HT-29 (cell line): ENCODE results near the gene ITGB2. TPM values are rescaled to one million over a fixed set of nuclear protein-coding genes. Genes with fewer than 3 reads are reported as not detected.

ENCODE experiments used
- DNase-seq: peaks from one replicate; pipeline ENCODE4 v3.0.0-alpha.2; 2015; ENCODE audit warnings: low spot score
- total RNA-seq: library from RNA; depleted of rRNA; stranded (reverse); fragments of >200 nt; shearing (Covaris generic); gene quantifications from 2 replicates; pipeline ENCODE4 v1.2.3, GENCODE V29; 2014

The ITGB2 gene
- total RNA-seq, 1 experiment from 2014 or later = not detected

DNA sequence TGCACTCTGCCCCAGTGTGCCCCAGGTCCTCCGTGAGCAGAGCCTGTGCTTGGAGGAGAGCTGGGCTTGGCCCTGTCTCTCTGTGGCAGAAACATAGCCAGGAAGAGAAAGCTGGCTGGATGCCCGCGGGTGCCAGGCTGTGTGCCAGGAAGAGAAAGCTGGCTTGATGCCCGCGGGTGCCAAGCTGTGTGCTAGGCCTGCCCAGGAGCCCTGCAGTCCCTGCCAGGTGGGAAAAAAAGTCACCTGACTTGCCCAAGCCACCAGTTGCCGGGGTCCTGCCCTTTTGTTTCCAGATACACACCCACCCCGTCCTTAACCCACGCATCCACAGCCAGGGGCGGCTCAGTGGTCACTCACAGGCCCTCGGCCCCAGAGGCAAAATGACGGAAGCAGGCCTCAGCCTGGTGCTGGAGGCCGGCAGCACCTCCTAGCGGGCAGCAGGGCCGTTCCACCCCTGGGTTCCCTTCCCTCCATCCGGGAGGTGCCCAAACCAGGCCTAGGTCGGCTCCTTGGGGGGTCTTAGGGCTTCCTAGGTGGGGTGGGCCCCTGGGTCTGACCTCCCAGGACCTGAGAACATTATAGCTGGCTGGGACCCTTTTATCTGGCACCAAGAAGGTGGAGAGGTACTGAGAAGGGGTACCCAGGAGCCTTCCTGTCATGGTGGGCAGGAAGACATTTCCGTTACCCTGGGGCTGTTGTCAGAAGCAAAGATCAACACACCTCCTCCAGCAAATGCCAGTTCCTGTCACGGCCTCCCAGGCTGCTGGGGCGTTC, 9.1 kb downstream of the ITGB2 start:
- DNase-seq = peak; percentile 44

DNA sequence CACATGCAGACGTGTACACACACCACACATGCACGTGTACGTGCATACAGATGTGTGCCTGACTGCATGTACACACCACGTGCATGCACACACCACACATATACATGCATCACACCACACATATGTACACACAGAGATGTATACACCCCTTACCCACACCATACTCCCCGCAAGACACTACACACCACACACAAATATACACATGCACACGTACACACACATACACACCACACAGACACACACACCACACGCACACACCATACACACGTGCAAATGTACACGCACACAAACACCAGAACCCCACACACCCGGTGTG, 9.7 kb downstream of the ITGB2 start:
- no peak for DNase-seq

DNA sequence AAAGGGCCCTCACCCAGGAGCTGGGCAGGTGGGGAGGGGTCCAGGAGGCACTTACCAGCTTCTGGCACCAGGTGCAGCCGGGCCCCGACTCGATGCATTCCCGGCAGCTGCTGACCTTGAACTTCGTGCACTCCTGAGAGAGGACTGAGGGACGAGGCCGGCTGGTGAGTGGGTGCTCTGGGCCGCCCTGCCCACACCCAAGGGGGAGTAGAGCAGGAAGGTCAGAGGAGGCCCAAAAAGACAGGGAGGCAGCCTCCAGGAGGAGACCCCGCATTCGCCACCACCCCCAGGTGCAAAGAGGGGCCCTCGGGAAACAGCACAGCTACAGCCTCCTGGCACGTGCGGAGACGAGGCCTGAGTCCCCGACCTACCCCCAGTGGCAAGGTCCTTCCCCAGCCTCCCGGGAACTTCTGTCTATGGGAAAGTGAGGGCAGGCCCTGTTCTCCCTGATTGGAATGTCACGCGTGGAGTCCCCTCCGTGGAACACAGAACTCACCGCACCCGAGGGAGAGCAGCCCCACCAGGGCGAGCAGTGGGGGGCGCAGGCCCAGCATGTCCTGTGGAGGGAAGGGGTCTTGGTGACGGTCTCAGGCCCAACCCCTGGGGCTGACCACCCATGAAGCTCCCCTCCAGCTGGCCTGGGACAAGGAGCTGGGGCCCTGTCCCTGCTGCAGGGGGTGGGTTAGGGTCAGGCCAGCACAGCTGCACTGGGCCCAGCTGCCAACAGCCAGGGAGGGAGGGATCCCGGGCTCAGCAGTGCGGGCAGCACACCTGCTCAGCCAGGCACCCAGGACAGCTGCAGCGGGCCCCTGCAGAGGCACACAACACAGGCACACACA, 10.3 kb downstream of the ITGB2 start:
- no peak for DNase-seq

DNA sequence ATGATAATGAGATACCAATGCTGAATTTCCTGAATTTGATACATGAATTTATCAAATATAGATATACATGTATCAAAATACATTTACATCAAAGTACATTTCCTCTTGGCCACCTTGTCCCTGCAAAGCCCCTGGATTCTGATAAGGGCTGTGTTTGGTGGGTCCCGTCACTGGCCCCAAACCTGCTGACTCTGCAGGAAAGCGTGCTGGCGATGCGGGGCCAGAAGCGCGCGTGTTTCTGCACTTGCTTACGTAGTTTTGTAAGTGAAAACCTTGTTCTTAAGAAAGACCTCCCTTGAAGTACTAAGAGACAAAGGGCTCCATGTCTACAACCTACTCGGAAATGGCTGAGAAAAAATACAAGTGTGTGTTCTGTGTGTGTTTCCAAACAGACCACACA, 11.0 kb downstream of the ITGB2 start:
- no peak for DNase-seq

DNA sequence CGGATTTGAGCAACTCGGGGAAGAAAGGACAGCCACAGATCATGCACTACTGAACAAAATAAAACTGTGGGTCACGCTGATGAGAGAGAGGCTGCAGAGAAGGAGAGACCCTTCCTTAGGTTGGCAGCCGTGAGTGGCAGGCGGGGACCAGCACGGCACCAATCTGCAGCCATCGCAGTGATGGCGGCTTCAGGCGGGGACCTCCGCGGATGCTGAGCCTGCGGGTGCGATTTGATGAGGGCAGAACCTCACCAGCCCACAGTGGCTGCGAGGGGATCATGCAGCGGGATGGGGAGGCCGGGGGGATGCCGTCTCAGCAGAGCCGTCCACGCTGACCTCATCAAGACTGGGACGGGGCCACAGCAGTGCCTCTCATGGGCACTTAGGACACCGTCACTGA, 11.8 kb downstream of the ITGB2 start:
- no peak for DNase-seq

DNA sequence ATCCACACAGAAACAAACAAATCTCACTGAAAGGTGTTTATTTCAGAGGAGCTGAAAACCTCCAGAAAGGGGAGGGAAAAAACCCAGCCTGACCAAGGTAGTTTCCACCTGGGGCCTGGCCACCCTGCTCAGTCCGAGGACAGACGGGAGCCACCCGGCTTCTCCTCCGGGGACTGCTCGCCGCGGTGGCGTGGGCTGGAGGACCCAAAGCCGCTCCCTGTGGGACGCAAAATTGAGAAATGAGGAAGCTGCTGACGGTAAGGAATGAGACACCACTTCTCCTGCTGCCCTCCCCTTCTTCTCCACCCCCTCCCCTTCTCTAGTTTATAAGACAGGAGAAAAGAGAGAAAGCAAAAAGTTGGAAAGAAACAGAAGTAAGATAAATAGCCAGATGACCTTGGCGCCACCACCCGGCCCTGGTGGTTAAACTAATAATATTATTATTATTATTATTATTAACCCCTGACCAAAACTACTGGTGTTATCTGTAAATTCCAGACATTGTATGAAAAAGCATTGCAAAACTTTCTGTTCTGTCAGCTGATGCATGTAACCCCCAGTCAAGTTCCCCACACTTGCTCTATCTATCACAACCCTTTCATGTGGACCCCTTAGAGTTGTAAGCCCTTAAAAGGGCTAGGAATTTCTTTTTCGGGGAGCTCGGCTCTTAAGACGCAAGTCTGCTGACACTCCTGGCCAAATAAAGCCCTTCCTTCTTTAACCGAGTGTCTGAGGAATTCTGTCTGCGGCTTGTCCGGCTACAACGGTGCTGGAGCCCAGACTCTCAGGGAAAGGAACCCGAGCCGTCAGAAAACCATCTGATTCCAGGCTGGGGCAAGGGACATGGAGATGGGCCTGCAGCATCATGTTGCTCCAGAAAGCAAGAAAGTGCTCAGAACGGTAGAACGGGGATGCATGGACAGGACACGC, 12.5 kb downstream of the ITGB2 start:
- DNase-seq = no peak

DNA sequence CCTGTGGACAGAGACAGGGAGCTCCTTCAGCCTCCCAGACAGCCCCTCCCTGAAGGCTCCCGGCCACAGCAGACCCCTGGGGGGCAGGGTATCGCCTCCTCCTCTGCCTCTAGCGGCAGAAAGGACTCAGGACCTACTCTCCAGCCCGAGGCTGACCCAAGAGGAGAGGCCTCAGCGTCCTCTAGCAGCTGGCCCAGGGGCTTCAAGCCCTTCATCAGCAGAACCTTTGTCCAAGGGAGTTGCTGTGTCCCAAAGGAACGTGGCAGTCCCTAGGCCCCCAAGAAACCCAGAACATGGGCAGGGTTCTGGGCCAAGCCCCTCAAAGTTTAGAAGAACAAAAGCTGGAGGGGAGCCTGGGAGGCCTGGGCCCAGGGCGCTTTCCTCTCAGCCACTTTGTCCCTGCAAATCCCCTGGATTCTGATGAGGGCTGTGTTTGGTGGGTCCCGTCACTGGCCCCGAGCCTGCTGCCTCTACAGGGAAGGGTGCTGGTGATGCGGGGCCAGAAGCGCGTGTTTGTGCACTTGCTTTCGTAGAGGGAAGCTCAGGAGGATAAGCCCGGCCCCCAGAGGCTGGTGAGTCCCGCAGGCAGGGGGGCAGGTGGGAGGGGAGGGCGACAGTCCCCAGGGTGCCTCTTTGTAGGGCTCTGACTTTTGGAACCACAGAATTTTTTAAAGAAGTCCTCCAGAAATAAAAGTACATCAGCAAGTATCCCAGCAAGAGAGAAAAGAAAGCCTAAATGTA, 13.3 kb downstream of the ITGB2 start:
- no peak for DNase-seq

DNA sequence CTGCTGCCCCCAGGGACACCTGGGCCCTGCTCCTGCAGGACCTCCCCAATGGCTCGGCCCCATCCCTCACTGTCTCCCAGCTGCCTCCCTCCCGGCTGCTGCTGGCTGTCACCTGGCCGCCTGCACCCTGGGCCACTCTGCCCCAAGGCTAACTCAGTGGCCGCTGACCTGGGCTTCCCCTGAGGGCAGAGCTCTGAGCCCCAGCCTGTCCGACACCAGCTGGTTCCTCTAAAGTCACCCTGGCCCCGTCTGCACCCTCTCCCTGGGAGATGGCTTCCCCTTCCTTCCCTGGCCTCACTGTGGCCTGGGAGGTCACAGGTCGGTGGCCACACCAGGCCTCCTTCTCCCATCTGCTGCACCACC, 15.0 kb downstream of the ITGB2 start:
- no peak for DNase-seq

DNA sequence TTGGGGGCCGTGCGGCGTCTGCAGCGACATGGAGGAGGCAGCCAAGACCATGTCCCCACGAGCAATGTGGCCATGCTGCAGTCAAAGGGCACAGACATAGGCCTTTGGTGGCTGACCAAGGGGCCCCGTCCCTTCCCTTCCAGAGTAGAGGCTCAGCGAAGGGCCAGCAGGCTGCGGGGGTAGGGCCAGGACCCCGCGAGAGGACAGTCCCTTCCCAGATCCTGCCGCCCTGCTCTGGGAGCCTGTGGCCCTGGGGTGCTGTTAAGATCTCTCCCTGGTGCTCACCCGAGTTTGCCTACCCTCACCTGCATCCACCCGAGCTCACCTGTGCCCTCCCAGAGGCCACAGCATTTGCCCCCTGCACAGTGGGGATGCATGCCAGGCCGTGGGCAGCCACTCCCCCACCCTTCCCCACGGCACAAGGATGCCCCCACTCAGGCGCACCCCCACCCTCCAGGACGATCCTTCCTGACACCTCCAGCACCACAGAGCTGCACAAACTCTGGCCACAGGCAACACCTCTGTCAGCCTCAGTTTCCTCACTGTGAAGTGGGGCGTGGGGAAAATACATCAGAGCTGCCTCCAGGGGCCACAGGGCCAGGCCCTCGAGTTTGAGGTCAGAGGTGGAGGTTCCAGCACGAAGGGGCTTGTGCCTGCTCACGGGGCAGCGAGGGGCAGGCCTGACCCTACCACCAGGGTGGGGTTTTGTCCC, 15.5 kb downstream of the ITGB2 start:
- no peak for DNase-seq

DNA sequence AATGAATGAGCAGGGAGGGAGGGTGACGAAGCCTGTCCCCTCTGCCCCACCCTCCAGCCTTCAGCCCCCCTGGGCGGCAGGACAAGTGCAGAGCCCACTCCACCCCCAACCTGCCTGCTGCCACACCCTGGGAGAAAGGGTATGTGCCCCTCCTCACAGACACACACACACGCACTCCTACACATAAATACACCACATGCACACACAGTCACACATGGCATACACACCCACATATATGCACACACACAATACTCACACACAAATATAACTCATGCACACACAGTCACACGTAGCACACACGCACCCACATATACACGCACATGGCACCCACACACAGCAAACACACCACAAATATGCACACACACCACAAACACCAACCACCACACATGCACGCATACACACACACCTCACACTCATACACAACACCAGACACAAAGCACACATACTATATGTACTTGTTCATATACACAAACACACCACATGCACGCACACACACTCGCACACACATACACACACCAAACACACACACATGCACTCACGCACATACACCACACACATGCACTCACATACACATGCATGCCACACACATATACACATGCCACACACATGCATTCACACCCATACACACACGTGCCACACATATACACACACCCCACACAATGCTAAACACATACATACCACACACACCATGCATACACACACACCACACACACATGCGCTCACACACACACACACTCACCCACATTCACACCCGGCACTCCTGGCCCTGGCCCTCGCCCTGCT, 16.4 kb downstream of the ITGB2 start:
- DNase-seq = no peak

DNA sequence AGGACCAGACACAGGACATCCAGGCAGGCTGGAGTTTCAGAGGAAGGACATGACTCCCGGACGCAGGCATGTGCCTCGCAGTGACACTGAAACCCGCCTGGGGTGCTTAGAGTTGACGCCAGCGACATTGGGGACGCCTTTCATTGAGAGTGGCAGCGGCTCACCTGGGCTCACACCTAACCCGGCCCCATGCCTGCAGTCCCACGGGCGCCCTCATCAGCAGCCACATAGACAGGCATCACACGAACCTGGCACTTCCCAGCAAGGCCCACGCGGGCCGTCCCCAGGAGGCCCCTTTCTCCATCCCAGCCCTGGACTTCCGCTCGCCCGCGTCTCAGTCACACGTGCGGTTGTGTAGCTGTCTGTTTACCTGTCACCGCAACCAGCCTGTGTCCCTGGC, 17.0 kb downstream of the ITGB2 start:
- no peak for DNase-seq

DNA sequence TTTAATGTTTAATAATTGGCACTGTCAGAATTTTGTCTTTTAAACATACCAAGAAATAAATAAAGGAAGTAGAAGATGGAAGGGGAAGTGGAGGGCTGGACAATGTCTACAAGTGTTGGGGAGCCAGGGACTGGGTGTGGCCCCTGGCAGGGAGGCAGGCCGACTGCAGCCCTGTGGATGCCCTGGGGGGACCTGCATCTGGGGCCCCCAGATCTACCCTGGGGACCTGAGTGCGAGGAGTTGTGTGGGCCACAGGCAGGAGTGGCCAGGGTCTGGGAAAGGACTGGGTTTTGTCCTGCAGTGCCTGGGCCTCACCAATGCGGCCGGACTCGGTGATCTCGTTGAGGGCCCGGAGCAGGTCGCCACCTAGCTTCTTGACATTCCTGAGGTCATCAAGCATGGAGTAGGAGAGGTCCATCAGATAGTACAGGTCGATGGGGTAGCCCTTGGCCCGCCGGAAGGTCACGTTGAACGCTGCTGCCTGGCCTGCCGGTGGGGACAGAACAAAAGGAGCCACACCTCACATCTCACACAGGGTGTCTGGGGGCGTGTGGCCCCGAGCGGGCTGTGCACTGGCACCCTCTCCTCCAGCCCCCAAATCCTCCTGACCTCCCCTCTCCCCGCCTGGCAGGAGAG, 17.5 kb downstream of the ITGB2 start:
- DNase-seq = no peak

DNA sequence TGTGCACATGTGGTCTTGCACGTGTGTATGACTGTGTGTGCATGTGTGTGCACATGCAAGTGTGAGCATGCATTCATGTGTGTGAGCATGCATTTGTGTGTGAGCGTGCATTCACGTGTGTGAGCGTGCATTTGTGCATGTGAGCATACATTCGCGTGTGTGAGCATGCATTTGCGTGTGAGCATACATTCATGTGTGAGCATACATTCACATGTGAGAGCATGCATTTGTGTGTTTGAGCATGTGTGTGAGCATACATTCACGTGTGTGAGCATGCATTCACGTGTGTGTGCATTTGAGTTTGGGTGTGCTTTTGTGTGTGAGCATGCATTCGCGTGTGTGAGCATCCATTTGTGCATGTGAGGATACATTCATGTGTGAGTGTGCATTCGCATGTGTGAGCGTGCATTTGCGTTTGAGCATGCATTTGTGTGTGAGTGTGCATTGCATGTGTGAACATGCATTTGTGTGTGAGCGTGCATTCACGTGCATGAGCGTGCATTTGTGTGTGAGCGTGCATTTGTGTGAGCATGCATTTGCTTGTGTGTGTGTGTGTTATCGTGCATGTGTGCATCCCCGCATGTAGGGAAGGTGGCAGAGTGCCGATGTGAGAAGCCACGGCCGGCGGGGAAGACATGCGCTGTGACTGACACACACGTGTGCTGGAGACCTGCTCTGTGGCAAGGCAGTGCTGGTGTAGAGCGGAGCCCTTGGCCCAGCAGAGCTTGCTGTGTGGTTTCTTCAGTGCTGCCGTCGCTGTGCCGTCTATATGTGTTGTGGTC, 18.2 kb downstream of the ITGB2 start:
- DNase-seq = no peak

DNA sequence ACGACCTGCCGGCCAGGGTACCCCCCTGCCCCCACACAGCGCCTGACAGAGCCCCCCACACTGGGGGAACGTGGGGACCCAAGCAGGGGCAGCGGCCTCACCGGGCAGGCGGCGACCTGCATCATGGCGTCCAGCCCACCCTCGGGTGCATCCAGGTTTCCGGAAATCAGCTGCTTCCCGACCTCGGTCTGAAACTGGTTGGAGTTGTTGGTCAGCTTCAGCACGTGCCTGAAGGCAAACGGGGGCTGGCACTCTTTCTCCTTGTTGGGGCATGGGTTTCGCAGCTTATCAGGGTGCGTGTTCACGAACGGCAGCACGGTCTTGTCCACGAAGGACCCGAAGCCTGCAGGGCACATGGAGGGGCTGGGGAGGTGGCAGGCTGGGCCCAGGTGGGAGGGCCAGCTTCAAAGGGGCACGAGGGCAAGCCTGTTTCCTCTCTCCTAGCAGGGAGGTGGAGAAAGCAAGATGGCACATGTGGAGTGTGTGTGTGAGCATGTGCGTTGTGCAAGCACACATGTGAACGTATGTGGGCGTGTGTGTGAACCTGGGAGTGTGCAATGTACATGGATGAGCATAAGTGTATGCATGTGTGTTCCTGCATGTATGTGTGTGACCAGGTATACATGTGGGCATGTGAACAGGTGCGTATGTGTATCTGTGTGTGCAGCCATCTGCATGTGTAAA, 19.2 kb downstream of the ITGB2 start:
- no peak for DNase-seq

DNA sequence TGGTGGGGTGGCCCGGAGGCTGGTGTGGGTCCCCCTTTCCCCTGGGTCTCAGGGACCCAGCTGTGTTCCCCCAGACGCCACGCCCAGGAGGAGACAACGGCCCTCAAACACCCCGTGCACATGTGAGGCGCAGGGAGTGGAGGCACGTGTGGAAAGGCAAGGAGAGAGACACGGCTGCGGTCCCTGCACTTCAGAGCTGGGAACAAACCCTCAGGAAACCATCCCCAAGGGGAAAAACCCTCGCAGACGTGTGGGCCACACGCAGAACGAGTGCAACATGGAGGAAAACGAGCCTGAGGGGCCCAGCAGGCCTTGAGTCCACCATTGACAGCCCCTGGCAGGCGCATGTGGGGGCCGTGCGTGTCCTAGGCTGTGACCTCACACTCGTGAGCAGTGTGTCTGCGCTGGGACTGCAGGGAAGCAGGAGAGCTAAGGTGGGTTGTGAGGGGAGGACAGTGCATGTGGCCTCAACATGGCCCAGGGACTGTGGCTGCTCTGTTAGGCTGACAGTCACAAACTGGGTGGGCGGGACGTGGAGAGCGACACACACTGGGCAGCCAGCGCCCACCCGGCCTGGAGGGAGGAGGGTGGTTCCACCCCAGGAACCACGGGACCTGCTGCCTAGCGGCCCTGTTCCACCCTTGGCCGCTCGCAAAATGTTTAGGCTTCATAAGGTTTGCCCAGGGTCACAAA, 20.0 kb downstream of the ITGB2 start:
- DNase-seq = no peak

DNA sequence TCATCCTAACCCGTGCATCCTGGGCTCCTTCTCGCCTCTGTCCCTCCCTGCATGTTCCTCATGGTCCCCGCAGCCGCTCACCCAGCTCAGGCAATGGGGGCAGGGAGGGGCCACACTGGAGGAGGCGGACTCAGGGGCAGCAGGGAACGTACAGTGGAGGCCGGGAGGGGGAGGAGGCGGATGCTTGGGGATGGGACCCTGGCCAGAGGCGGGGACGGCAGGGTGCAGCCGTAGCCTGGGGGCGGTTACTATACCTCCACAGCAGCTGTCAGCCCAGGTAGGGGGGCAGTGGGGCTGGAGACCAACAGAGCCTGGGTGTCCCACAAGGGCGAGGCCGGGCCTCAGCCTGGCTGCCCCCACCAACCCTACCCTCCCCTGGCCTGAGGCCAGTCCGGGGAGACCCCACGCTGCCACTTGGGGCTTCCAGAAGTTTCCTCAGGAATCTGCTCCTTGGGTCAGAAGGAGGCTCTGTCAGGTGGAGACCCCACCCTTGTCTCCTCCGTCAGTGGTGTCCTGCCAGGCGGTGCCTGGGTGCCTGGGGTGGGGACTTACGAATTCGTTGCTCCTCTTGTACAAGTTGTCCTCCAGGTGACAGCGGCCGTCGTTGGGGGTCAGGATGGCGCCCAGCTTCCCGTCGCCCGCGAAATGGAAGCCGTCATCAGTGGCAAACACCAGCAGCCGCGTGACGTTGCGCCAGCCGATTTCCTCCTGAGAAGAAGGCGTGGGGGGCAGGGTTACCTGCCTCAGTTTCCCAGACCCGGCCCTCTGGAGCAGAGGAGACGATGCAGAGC, 20.7 kb downstream of the ITGB2 start:
- DNase-seq = no peak
